Measurements from ENCODE around the gene EIPR1.

- no peak for TF ChIP-seq PATZ1 (CRISPR knock-in tag; IDR thresholded peaks at IDR 0.05; ENCODE audit: borderline replicate concordance)
- no peak for TF ChIP-seq OSR1 (CRISPR knock-in tag; IDR thresholded peaks at IDR 0.05)
- no peak for TF ChIP-seq ISL1 (CRISPR knock-in tag; IDR thresholded peaks at IDR 0.05)
- no peak for TF ChIP-seq ZC3H10 (CRISPR knock-in tag; IDR thresholded peaks at IDR 0.05)
- TF ChIP-seq RARB (CRISPR knock-in tag; IDR thresholded peaks at IDR 0.05) = no peak
- TF ChIP-seq ZFP3 (CRISPR knock-in tag; IDR thresholded peaks at IDR 0.05) = no peak
- TF ChIP-seq TSHZ2 (CRISPR knock-in tag; IDR thresholded peaks at IDR 0.05) = no peak
These were observed 202.1 kb downstream of the EIPR1 start for GRCh38 chr2:3175568-3175955.
